Peyer's patch (tissue), 4 donors: ENCODE results near the gene GTF2F2.

Experiments
- POLR2A ChIP-seq, 2 donors: fragments of 450-650 bp; IDR thresholded peaks; one replicate each; pipeline ENCODE4 v1.5.1; 2017; ENCODE audit warnings: antibody characterized with exemption in 2 of 2, mild to moderate bottlenecking in 2 of 2, moderate library complexity in 2 of 2
- TF ChIP-seq, protein P1 (sequence below), 6 experiments: fragments of 450-650 bp in 4 of 6; fragments of 200-600 bp in 2 of 6; sonication (generic) in 1 of 6; IDR thresholded peaks; one replicate each; pipeline ENCODE4 v1.5.1; 2017 to 2019; ENCODE audit warnings: antibody characterized with exemption in 6 of 6, mild to moderate bottlenecking in 3 of 6, moderate library complexity in 1 of 6

DNA sequence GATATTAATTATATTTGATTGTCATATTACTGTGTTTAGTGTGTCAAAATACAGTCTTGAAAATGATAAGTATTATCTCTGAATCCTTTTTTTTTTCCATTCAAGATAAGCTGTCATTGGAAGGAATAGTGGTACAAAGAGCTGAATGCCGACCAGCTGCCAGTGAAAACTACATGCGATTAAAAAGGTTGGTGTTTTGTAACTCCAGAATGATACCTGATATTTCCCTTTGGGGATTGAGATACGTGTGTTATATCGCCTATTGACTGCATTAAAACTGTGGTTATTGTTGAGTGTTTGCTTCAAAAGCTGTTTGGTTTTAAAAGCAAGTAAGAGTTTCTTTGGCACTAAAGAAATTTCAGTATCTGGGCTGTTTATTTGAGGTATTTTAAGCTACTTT is 87.0 kb downstream of the GTF2F2 start:
- TF ChIP-seq, protein P1, sequence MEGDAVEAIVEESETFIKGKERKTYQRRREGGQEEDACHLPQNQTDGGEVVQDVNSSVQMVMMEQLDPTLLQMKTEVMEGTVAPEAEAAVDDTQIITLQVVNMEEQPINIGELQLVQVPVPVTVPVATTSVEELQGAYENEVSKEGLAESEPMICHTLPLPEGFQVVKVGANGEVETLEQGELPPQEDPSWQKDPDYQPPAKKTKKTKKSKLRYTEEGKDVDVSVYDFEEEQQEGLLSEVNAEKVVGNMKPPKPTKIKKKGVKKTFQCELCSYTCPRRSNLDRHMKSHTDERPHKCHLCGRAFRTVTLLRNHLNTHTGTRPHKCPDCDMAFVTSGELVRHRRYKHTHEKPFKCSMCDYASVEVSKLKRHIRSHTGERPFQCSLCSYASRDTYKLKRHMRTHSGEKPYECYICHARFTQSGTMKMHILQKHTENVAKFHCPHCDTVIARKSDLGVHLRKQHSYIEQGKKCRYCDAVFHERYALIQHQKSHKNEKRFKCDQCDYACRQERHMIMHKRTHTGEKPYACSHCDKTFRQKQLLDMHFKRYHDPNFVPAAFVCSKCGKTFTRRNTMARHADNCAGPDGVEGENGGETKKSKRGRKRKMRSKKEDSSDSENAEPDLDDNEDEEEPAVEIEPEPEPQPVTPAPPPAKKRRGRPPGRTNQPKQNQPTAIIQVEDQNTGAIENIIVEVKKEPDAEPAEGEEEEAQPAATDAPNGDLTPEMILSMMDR (IDR thresholded peaks at IDR 0.05), result no peak
- no peak for TF ChIP-seq POLR2A (IDR thresholded peaks at IDR 0.05)
